HL-60/S4 treated with retinoic acid at 250 ng/mL for 4 days and 3 days (cell line): ENCODE data around the gene TCEAL3.
"Not testable (repeated sequence)": the region's sequence is repeated elsewhere in the genome, so short reads cannot be mapped to it uniquely, and the experiment has no call there.

Experiments
- in situ Hi-C: fragments of 300-500 bp; cut with MboI; formaldehyde crosslinking; loops from 2 replicates; pipeline ENCODE4 v1.7.0; 2022; ENCODE audit warnings: low sequenced_read_pairs

Gene TCEAL3

GRCh38 chrX:103624111-103624510, 16.3 kb downstream of the TCEAL3 start:
- in situ Hi-C loops, result no loop called here

DNA sequence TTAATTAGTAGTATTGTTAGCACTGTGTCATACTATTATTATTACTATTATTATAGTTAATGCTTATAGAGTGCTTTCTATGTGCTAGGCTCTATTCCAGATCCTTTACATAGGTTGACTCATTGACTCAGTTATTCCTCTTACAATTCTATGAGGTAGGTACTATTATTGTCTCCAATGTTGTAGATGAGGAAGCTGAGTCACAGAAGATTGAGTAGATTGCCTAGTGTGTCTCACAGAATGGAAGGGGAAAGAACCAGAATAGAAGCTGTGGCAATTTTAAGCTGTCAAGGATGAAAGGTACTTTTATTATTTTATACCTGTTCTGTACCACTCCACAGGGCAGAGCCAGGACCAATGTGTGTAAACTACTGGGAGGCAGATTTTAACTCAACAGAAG, 19.1 kb downstream of the TCEAL3 start:
- in situ Hi-C loops, result no loop called here

DNA sequence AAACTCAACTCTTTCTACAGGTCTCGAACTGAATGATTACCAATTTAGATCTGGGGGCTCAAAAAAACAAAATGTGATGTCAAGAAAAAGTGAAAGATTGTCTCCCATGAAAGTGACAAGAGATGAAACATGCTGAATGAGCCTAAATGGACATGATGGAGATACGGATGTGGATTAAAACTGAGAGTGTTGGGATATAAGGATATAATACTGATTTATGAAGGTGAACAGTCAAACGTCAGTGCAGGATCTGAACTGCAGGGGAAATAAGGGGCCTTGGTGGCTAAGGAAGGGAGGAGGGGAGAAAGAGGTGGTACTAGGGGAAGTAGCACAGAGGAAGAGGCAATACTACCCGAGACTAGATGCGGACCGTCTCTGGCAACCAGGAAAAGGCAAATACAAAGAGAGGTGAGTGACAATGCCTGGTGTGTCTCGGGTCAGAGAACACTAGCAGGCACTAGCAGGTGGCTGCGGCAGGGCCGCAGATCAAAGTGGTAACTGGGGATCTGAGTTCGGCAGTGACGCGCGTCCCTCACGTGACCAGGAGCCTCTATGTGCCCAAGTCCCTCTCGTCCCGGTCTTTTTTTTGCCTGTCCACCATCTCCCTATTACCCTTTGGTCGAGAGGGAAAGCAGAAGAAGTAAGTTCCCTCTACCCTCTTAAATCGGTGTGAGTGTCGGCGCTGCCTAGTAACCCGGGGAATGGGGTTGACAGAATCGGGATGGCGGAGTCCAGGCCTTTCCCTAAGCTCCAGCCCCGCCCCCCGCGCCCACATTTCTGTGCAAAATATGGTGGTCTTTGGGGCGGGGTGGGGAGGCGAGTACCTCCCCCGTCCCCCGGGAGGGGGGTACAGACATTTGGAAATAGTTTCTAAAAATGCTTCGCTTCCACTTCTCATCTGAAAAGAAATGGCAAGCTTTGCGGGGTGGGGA, 20.9 kb downstream of the TCEAL3 start, which contains the start of gene TCEAL1:
TCEAL1 (plus strand) TSS at position 590 of the 932 bp plus-strand sequence. CDS start 942 bp downstream, outside the sequence.
- in situ Hi-C loops, result no loop called here

DNA sequence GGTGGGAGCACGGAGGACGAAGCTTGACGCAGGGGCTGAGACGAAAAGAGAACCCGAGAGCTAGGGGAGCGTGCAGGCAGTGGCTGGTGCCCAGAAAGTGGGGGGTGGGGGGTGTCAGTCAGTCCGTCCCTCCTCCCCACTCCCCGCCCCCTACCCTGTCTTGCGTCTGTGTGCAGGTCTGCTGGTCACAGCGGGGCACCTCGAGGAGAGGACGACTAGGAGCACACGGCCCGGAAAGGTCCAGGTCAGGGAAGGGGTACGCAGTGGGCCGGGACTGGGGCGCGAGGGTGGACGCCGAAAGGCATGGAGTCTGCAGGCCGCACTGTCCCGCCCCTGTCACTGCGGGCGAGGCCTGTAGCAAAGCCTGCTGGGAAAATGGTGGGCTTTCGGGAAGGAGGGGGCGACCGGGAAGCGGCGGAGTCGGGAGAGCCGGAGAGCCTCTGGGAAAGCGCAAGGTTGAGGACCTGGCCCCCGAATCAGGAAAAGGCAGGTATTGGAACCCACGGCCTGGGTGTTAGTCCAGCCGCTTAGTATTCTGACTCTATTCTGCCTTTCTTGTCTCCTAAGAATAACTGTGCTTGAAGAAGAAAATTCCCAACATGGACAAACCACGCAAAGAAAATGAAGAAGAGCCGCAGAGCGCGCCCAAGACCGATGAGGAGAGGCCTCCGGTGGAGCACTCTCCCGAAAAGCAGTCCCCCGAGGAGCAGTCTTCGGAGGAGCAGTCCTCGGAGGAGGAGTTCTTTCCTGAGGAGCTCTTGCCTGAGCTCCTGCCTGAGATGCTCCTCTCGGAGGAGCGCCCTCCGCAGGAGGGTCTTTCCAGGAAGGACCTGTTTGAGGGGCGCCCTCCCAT, 21.8 kb downstream of the TCEAL3 start:
- in situ Hi-C loops, result no loop called here

DNA sequence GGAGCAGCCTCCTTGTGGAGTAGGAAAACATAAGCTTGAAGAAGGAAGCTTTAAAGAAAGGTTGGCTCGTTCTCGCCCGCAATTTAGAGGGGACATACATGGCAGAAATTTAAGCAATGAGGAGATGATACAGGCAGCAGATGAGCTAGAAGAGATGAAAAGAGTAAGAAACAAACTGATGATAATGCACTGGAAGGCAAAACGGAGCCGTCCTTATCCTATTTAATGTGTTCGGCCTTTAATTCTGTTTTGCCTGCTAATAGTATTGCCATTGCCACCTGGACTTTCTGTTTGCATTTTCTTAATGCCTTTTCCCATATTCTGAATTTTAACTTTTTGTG, 22.4 kb downstream of the TCEAL3 start:
- in situ Hi-C loops, result no loop called here

DNA sequence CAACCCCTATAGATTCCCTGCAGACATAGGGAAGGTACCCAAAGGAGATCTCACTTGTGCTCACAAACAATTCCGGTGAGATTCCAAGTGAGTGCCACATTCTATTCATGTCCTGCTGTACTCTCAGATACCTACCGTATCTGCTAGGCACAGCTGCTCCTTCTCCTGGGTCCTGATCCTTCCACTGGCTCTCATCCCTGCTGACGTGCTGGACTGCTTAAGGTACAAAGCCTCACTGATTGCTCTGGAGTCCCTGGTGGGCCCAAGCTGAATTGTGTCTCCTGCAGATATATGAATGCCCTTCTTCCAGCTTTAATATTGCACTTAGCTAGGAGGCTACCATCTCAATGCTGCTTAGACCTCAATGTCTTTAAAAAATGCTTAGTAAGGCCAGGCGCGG, 23.4 kb downstream of the TCEAL3 start:
- in situ Hi-C loops, result no loop called here

DNA sequence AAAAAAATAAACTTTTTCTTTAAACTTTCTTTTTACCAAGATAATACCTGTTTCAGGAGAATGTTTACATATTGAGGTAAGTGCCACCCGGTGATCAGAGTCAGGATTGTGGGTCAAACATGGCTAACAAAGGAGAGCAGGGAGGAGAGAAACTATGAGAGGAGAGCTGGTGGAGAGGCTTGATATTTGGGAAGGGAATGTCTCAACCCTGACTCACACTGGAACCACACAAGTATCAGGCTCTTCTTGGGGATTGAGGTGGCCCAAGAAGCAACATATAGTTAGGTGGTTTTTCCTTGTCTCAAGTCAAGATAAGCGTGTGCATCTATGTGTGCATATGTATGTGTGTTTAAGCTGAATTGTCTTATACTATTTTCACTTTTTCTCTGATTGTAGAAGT, 27.7 kb downstream of the TCEAL3 start:
- in situ Hi-C loops, result no loop called here

GRCh38 chrX:103637604-103638338, 30.0 kb downstream of the TCEAL3 start:
- in situ Hi-C loops, result no loop called here

DNA sequence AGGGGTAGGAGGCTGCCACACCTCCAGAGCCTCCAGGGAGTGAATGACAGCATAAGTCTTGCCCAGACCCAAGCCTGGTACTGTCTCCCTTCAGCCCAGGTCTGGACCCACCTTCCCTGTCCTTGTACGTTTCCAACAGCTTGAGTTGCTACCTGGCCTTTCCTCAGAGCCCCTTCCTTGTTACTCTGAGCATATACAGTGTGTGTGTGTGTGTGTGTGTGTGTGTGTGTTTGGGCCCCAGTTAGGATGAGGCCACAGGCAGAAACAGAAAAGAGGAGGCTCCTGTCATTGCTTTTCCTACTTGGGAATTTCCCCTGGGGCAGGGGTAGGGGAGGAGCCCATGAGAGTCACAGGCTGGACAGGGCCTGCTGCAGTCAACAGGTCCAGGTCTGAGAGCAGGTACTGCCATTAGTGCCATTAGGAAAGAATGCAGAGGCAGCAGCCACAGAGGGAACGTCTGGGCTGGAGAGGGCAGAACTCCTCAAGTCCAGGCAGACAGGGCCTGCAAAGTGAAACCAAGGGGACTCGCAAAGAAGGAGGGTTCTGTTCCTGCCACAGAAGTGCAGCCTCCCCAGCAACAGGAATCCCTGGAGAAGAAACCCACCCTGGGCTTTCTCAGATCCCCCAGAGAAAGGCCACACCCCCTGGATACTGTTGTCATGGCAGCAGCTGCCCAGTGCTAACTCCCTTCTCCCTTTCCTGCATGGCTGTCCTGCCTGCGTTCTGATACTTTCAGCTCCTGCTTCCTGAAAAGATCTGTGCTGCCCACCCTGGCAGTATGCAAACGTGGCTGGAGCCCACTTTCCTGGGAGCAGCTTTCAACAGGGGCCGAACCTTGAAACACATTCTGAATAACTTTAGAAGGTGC, 30.9 kb downstream of the TCEAL3 start:
- in situ Hi-C loops, result not testable (repeated sequence)

DNA sequence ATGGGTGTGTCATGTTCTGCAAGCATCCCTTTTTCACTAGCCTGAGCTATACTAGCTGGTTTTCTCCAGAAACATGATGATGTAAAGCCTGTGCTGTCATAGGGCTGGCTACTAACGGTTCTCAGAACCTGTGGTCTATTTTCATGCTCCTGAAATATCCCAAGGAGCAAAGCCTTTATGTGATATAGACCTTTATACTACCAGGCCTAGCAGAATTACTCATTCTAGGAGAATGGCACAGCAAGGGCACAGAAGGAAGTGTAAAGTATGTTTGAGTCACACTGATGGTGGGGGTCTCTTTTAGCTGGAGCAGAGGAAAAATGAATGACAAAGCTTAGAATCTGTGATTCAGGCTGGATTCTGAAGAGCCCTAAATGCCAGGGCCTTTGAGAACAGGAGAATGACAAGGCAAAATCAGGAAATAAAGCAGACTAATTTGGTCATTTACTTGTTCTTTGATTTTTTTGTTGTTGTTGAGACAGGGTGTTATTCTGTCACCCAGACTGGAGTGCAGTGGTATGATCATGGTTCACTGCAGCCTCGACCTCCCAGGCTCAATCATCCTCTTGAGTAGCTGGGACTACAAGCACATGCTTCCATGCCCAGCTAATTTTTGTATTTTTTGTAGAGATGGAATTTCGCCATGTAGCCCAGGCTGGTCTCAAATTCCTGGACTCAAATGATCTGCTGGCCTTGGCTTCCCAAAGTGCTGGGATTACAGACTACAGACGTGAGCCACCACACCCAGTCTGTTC, 32.8 kb downstream of the TCEAL3 start:
- in situ Hi-C loops, result no loop called here

DNA sequence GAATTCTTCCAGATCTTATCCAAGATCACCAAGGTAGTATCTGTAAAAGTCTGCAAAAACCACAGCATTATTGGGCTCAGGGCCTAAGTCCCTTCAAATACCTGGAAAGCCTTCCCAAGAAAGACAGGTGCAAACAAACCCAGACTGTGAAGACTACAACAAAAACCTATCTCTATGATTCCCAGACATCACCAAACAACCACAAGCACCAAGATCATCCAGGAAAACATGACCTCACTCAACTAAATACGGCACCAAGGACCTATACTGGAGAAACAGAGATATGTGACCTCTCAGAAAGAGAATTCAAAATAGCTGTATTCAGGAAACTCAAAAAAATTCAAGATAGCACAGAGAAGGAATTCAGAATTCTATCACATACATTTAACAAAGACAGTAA, 36.4 kb downstream of the TCEAL3 start:
- in situ Hi-C loops, result no loop called here

- in situ Hi-C loops, result no loop called here
These were observed 39.9 kb downstream of the TCEAL3 start for GRCh38 chrX:103647630-103648029.

GRCh38 chrX:103651151-103651773, 43.5 kb downstream of the TCEAL3 start:
- in situ Hi-C loops, result no loop called here

DNA sequence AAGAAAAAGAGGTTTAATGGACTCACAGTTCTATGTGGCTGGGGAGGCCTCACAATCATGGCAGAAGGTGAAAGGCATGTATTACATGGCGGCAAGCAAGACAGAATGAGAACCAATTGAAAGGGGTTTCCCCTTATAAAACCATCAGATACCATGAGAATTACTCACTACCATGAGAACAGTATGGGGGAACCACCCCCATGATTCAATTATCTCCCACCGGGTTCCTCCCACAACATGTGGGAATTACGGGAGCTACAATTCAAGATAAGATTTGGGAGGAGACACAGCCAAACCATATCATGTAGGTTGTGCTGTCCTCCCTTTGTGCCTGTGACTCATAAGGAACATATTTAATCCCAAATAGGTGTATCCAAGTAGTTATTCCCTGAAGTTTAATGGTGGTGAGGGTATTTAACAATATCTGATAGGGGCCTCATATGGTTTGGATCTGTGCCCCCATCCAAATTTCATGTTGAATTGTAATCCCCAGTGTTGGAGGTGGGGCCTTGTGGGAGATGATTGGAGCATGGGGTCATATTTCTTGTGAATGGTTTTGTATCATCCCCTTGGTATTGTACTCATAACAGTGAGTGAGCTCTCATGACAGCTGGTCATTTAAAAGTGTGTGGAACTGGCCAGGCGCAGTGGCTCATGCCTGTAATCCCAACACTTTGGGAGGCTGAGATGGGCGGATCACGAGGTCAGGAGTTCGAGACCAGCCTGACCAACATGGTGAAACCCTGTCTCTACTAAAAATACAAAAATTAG, 47.7 kb downstream of the TCEAL3 start:
- in situ Hi-C loops, result not testable (repeated sequence)

- in situ Hi-C loops, result no loop called here
These were observed 48.9 kb downstream of the TCEAL3 start for GRCh38 chrX:103656617-103657016.

DNA sequence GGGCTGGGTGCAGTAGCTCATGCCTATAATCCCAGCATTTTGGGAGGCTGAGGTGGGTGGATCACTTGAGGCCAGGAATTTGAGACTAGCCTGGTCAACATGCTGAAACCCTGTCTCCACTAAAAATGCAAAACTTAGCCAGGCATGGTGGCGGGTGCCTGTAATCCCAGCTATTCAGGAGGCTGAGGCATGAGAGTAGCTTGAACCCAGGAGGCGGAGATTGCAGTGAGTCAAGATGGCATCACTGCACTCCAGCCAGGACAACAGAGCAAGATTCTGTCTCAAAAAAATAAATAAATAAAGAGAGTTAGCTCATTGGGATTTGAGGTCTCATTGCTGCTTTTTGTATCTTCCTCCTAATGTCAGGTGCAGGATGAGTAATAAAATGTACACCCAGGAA, 49.3 kb downstream of the TCEAL3 start:
- in situ Hi-C loops, result not testable (repeated sequence)

DNA sequence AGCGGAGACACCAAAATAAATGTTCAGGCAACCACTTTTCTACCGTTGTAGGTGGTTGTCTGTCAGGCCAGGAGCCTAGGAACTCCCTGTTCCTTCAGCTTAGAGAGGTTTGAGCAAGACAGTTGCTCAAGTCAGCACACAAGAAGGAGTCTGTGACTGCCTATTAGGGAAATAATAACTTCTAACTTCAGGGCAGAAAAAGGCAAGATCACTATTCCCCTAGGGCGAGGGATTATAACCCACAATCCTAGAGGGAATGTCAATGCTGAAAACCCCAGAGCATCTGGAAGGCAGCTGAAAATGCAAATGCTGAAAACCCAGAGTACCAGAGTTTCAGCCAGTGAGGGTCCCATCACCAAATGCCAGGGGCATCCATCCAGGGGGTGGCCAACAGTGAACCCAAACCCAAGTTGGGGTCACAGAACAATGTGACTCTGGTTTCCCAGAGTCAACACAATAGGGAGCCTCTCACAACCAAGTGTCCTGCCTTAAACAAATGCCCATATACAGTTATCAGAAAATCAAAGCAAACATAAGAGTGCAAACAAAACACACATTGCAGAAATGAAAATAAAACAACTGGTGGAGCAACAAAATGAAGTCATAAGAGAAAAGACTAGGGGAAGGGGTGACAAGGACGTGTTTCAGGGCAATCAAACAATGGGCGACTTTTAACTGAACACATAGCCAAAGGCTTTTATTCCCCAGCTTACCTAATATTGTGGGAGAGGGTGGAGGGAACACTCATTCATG, 51.1 kb downstream of the TCEAL3 start:
- in situ Hi-C loops, result no loop called here

GRCh38 chrX:103659460-103659859, 51.7 kb downstream of the TCEAL3 start:
- in situ Hi-C loops, result not testable (repeated sequence)
